Measurements from ENCODE around the gene MR1. TPM values are rescaled to one million over a fixed set of nuclear protein-coding genes. Genes with fewer than 3 reads are reported as not detected.

MR1 gene
- total and polyA plus RNA-seq, 9 of the 15 experiments (the other 6 are each of a cell fraction or from before 2014, with no cell fraction given): 9.7 to 21.7 (median 15.6) TPM

DNA sequence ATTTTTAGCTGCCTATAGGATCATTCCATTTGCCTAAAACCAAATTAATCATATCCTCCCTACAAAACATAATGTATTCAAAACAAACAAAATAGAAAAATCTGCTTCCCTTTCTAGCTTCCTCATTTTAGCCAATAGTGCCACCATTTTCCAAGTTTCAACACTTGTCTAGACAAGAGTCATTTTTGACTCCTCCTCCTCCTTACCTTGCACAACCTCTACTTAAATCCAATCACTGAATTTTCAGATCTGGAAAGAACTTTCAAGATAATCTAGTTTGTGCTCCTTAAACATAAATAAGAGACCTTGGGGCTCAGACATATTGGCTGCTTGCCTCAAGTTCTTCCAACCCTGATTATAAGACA is 18.6 kb upstream of the MR1 start:
- H3K4me1 ChIP-seq (replicated peaks in 1 of 2; ENCODE audit: control insufficient read depth in 2 of 2, insufficient read depth in 2 of 2, low read length in 2 of 2): peaks cover 3 to 8% of the 10 kb centered on the region in 2 experiments; a peak in 2 of 5 replicates
- ATAC-seq (no peak), DNase-seq (ENCODE audit: extremely low read depth in 1 of 4, low spot score in 3 of 4) (no peak), FAIRE-seq (no peak)
- no peaks in the 10 kb centered on the region for H3K27me3 ChIP-seq (ENCODE audit: control insufficient read depth in 2 of 2, insufficient read depth in 2 of 2, low read length in 2 of 2)
- H3K9me3 ChIP-seq (replicated peaks; ENCODE audit: control insufficient read depth, insufficient read depth, low read depth, low read length): no peaks in the 10 kb centered on the region
- H3K27ac ChIP-seq (ENCODE audit: extremely low read depth, low read depth, low read length): no peak overlapping the region
- in situ Hi-C loops (cut with MboI): no loop called here
- ChIA-PET CTCF (ENCODE audit: low intra/inter-chr PET ratio) (no interaction called here), POLR2A (interaction anchor here (0.8 kb wide), 1 partner anchor 74 kb away, joined by 3 read pairs; no protein-coding TSS in a partner anchor)
- intact Hi-C loops (cut with micrococcal nuclease): no loop called here
- H3K79me2 ChIP-seq (ENCODE audit: control insufficient read depth, insufficient read depth, low read length): peaks cover 90% of the 10 kb centered on the region
- H3K4me2 ChIP-seq (ENCODE audit: insufficient read depth, low read length): no peak overlapping the region
- H3K9me1 ChIP-seq (ENCODE audit: control insufficient read depth, insufficient read depth, low read length): no peaks in the 10 kb centered on the region
- TF ChIP-seq CEBPG (CRISPR knock-in tag; IDR thresholded peaks at IDR 0.05): no peak
- peak in 1 of 2 experiments; percentile 34; a peak in 1 of 4 replicates for TF ChIP-seq CEBPG (tag; conservative IDR thresholded peaks at IDR 0.05 in 1 of 2, IDR thresholded peaks at IDR 0.05 in 1 of 2)
- TF ChIP-seq, protein P1, sequence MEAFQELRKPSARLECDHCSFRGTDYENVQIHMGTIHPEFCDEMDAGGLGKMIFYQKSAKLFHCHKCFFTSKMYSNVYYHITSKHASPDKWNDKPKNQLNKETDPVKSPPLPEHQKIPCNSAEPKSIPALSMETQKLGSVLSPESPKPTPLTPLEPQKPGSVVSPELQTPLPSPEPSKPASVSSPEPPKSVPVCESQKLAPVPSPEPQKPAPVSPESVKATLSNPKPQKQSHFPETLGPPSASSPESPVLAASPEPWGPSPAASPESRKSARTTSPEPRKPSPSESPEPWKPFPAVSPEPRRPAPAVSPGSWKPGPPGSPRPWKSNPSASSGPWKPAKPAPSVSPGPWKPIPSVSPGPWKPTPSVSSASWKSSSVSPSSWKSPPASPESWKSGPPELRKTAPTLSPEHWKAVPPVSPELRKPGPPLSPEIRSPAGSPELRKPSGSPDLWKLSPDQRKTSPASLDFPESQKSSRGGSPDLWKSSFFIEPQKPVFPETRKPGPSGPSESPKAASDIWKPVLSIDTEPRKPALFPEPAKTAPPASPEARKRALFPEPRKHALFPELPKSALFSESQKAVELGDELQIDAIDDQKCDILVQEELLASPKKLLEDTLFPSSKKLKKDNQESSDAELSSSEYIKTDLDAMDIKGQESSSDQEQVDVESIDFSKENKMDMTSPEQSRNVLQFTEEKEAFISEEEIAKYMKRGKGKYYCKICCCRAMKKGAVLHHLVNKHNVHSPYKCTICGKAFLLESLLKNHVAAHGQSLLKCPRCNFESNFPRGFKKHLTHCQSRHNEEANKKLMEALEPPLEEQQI (IDR thresholded peaks at IDR 0.05): no peak
- no peak for TF ChIP-seq ZBTB34 (CRISPR knock-in tag; IDR thresholded peaks at IDR 0.05)
- TF ChIP-seq, protein P2, sequence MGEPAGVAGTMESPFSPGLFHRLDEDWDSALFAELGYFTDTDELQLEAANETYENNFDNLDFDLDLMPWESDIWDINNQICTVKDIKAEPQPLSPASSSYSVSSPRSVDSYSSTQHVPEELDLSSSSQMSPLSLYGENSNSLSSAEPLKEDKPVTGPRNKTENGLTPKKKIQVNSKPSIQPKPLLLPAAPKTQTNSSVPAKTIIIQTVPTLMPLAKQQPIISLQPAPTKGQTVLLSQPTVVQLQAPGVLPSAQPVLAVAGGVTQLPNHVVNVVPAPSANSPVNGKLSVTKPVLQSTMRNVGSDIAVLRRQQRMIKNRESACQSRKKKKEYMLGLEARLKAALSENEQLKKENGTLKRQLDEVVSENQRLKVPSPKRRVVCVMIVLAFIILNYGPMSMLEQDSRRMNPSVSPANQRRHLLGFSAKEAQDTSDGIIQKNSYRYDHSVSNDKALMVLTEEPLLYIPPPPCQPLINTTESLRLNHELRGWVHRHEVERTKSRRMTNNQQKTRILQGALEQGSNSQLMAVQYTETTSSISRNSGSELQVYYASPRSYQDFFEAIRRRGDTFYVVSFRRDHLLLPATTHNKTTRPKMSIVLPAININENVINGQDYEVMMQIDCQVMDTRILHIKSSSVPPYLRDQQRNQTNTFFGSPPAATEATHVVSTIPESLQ (CRISPR knock-in tag; IDR thresholded peaks at IDR 0.05): no peak
- peak; percentile 90 for TF ChIP-seq SMAD4 (CRISPR knock-in tag; conservative IDR thresholded peaks at IDR 0.05)
- peak; percentile 93 for TF ChIP-seq CEBPB (tag; IDR thresholded peaks at IDR 0.05)
- no peak overlapping the region for H3K9ac ChIP-seq (ENCODE audit: insufficient read depth in 1 of 2, low read depth in 2 of 2, low read length in 2 of 2)
- peaks cover 23% of the 10 kb centered on the region; the same call in 1 of the 3 replicates for H3K36me3 ChIP-seq (ENCODE audit: control insufficient read depth, insufficient read depth, low read length)
- H2AFZ ChIP-seq (ENCODE audit: low read depth, low read length): no peak overlapping the region
- no peak overlapping the region for H3K4me3 ChIP-seq
- peaks cover 29% of the 10 kb centered on the region for H4K20me1 ChIP-seq (replicated peaks; ENCODE audit: control insufficient read depth, insufficient read depth, low read length)
- BruUV-seq (replicated peaks): no TSS peak
